Stimulated activated memory B cell treated with anti-CD40 and anti-IgM and Interleukin-4, amounts not matched to agents 10 μg/mL and 1 μg/mL and 100 μg/mL, for 72 hours (primary cell): Measurements from ENCODE around the gene PHOSPHO2.
"Not testable (repeated sequence)": the region's sequence is repeated elsewhere in the genome, so short reads cannot be mapped to it uniquely, and the experiment has no call there.

Source experiments
- ATAC-seq: fragments of 150-1000 bp; cut with Tn5 transposase; 2 replicates; pipeline ENCODE4 v1.10.0; 2021
- H3K27ac Mint-ChIP-seq: one replicate; pipeline ENCODE4 v1.8.0; 2022; ENCODE audit warnings: mild to moderate bottlenecking, mixed read lengths
- H3K27me3 Mint-ChIP-seq: one replicate; pipeline ENCODE4 v1.8.0; 2022; ENCODE audit warnings: mixed read lengths
- H3K36me3 Mint-ChIP-seq: one replicate; pipeline ENCODE4 v1.8.0; 2022; ENCODE audit warnings: mixed read lengths
- H3K4me1 Mint-ChIP-seq: one replicate; pipeline ENCODE4 v1.8.0; 2022; ENCODE audit warnings: mixed read lengths
- H3K4me3 Mint-ChIP-seq: one replicate; pipeline ENCODE4 v1.8.0; 2022; ENCODE audit warnings: mild to moderate bottlenecking, moderate library complexity, mixed read lengths
- H3K9me3 Mint-ChIP-seq: one replicate; pipeline ENCODE4 v1.8.0; 2022; ENCODE audit warnings: mixed read lengths

PHOSPHO2 gene

GRCh38 chr2:169672406-169672805, 21.9 kb upstream of the PHOSPHO2 start:
- H3K4me3 Mint-ChIP-seq, result no peak overlapping the region
- H3K36me3 Mint-ChIP-seq, result no peaks in the 10 kb centered on the region
- H3K27ac Mint-ChIP-seq, result no peak overlapping the region
- H3K27me3 Mint-ChIP-seq, result peaks cover 52% of the 10 kb centered on the region
- no peak for ATAC-seq
- no peaks in the 10 kb centered on the region for H3K9me3 Mint-ChIP-seq
- H3K4me1 Mint-ChIP-seq, result no peaks in the 10 kb centered on the region

- no peak overlapping the region for H3K27ac Mint-ChIP-seq
- H3K36me3 Mint-ChIP-seq, result no peaks in the 10 kb centered on the region
- no peak overlapping the region for H3K4me3 Mint-ChIP-seq
- H3K9me3 Mint-ChIP-seq, result no peaks in the 10 kb centered on the region
- peaks cover 52% of the 10 kb centered on the region for H3K27me3 Mint-ChIP-seq
- H3K4me1 Mint-ChIP-seq, result no peaks in the 10 kb centered on the region
- no peak for ATAC-seq
Observed at GRCh38 chr2:169673106-169673505, 21.2 kb upstream of the PHOSPHO2 start.

GRCh38 chr2:169673921-169674320, 20.3 kb upstream of the PHOSPHO2 start:
- H3K27me3 Mint-ChIP-seq, result peaks cover 48% of the 10 kb centered on the region
- no peak overlapping the region for H3K27ac Mint-ChIP-seq
- H3K4me3 Mint-ChIP-seq, result no peak overlapping the region
- no peaks in the 10 kb centered on the region for H3K36me3 Mint-ChIP-seq
- no peak for ATAC-seq
- no peaks in the 10 kb centered on the region for H3K4me1 Mint-ChIP-seq
- no peaks in the 10 kb centered on the region for H3K9me3 Mint-ChIP-seq

GRCh38 chr2:169676357-169676756, 17.9 kb upstream of the PHOSPHO2 start:
- no peak overlapping the region for H3K27ac Mint-ChIP-seq
- no peak overlapping the region for H3K4me3 Mint-ChIP-seq
- ATAC-seq, result no peak
- H3K36me3 Mint-ChIP-seq, result no peaks in the 10 kb centered on the region
- peaks cover 40% of the 10 kb centered on the region for H3K27me3 Mint-ChIP-seq
- no peaks in the 10 kb centered on the region for H3K4me1 Mint-ChIP-seq
- H3K9me3 Mint-ChIP-seq, result peaks cover 5% of the 10 kb centered on the region

- Mint-ChIP-seq H3K27ac (no peak overlapping the region), H3K36me3 (no peaks in the 10 kb centered on the region), H3K9me3 (peaks cover 5% of the 10 kb centered on the region), H3K4me3 (no peak overlapping the region), H3K4me1 (no peaks in the 10 kb centered on the region), H3K27me3 (peaks cover 40% of the 10 kb centered on the region)
- no peak for ATAC-seq
Observed at GRCh38 chr2:169676850-169677249, 17.4 kb upstream of the PHOSPHO2 start.

- peaks cover 5% of the 10 kb centered on the region for H3K9me3 Mint-ChIP-seq
- no peaks in the 10 kb centered on the region for H3K36me3 Mint-ChIP-seq
- no peaks in the 10 kb centered on the region for H3K4me1 Mint-ChIP-seq
- no peaks in the 10 kb centered on the region for H3K27me3 Mint-ChIP-seq
- no peak for ATAC-seq
- no peak overlapping the region for H3K27ac Mint-ChIP-seq
- H3K4me3 Mint-ChIP-seq, result no peak overlapping the region
Observed at GRCh38 chr2:169683054-169683424, 11.2 kb upstream of the PHOSPHO2 start.

- Mint-ChIP-seq H3K36me3 (peaks cover 3% of the 10 kb centered on the region), H3K4me3 (no peak overlapping the region), H3K4me1 (no peaks in the 10 kb centered on the region), H3K27me3 (peaks cover 4% of the 10 kb centered on the region), H3K27ac (no peak overlapping the region), H3K9me3 (peaks cover 9% of the 10 kb centered on the region)
- no peak for ATAC-seq
Observed at GRCh38 chr2:169683425-169684134, 10.7 kb upstream of the PHOSPHO2 start.

- peaks cover 12% of the 10 kb centered on the region for H3K9me3 Mint-ChIP-seq
- H3K4me3 Mint-ChIP-seq, result no peak overlapping the region
- H3K27ac Mint-ChIP-seq, result no peak overlapping the region
- peaks cover 9% of the 10 kb centered on the region for H3K27me3 Mint-ChIP-seq
- no peak for ATAC-seq
- H3K36me3 Mint-ChIP-seq, result peaks cover 7% of the 10 kb centered on the region
- H3K4me1 Mint-ChIP-seq, result no peaks in the 10 kb centered on the region
Observed at GRCh38 chr2:169684135-169684565, 10.1 kb upstream of the PHOSPHO2 start.

- not testable (repeated sequence) for H3K27ac Mint-ChIP-seq, H3K4me1 Mint-ChIP-seq, ATAC-seq, H3K4me3 Mint-ChIP-seq, H3K36me3 Mint-ChIP-seq, H3K27me3 Mint-ChIP-seq
- H3K9me3 Mint-ChIP-seq, result peaks cover 12% of the 10 kb centered on the region
Observed at GRCh38 chr2:169684712-169685111, 9.6 kb upstream of the PHOSPHO2 start.

GRCh38 chr2:169686825-169687224, 7.4 kb upstream of the PHOSPHO2 start:
- not testable (repeated sequence) for ATAC-seq, H3K27ac Mint-ChIP-seq, H3K4me3 Mint-ChIP-seq, H3K4me1 Mint-ChIP-seq
- H3K36me3 Mint-ChIP-seq, result peaks cover 19% of the 10 kb centered on the region
- H3K9me3 Mint-ChIP-seq, result peaks cover 16% of the 10 kb centered on the region
- H3K27me3 Mint-ChIP-seq, result peaks cover 21% of the 10 kb centered on the region

- not testable (repeated sequence) for H3K4me3 Mint-ChIP-seq, H3K4me1 Mint-ChIP-seq
- peaks cover 30% of the 10 kb centered on the region for H3K27me3 Mint-ChIP-seq
Observed at GRCh38 chr2:169687943-169688342, 6.3 kb upstream of the PHOSPHO2 start.

GRCh38 chr2:169690958-169691357, 3.3 kb upstream of the PHOSPHO2 start:
- peaks cover 11% of the 10 kb centered on the region for H3K4me1 Mint-ChIP-seq
- no peak for ATAC-seq
- H3K9me3 Mint-ChIP-seq, result peaks cover 16% of the 10 kb centered on the region
- no peak overlapping the region for H3K27ac Mint-ChIP-seq
- H3K36me3 Mint-ChIP-seq, result peaks cover 19% of the 10 kb centered on the region
- peaks cover 30% of the 10 kb centered on the region for H3K27me3 Mint-ChIP-seq
- H3K4me3 Mint-ChIP-seq, result no peak overlapping the region

More at GRCh38 chr2:169687943-169688342, 6.3 kb upstream of the PHOSPHO2 start:
- H3K36me3 Mint-ChIP-seq, result peaks cover 19% of the 10 kb centered on the region
- ATAC-seq, H3K27ac Mint-ChIP-seq: not testable (repeated sequence)
- peaks cover 16% of the 10 kb centered on the region for H3K9me3 Mint-ChIP-seq

GRCh38 chr2:169692718-169693117, 1.6 kb upstream of the PHOSPHO2 start:
- H3K36me3 Mint-ChIP-seq, result peaks cover 24% of the 10 kb centered on the region
- H3K27ac Mint-ChIP-seq, result no peak overlapping the region
- H3K9me3 Mint-ChIP-seq, result peaks cover 16% of the 10 kb centered on the region
- H3K4me3 Mint-ChIP-seq, result no peak overlapping the region
- H3K27me3 Mint-ChIP-seq, result peaks cover 30% of the 10 kb centered on the region
- ATAC-seq, result no peak
- H3K4me1 Mint-ChIP-seq, result peaks cover 11% of the 10 kb centered on the region

- Mint-ChIP-seq H3K9me3 (peaks cover 14% of the 10 kb centered on the region), H3K27me3 (peaks cover 28% of the 10 kb centered on the region), H3K4me1 (peaks cover 11% of the 10 kb centered on the region), H3K27ac (peak overlapping the region; percentile 85), H3K36me3 (peaks cover 24% of the 10 kb centered on the region), H3K4me3 (peak overlapping the region; percentile 60)
- ATAC-seq, result no peak
Observed at GRCh38 chr2:169693360-169693759, 909 bp upstream of the PHOSPHO2 start.

GRCh38 chr2:169694894-169695260, 608 bp downstream of the PHOSPHO2 start:
- H3K9me3 Mint-ChIP-seq, result peaks cover 9% of the 10 kb centered on the region
- H3K36me3 Mint-ChIP-seq, result peaks cover 28% of the 10 kb centered on the region
- H3K4me1 Mint-ChIP-seq, result peaks cover 16% of the 10 kb centered on the region
- ATAC-seq, result no peak
- peak overlapping the region; percentile 90 for H3K4me3 Mint-ChIP-seq
- peaks cover 20% of the 10 kb centered on the region for H3K27me3 Mint-ChIP-seq
- H3K27ac Mint-ChIP-seq, result peak overlapping the region; percentile 85

- peaks cover 3% of the 10 kb centered on the region for H3K9me3 Mint-ChIP-seq
- H3K27me3 Mint-ChIP-seq, result peaks cover 11% of the 10 kb centered on the region
- H3K4me1 Mint-ChIP-seq, result peaks cover 17% of the 10 kb centered on the region
- ATAC-seq, result no peak
- H3K27ac Mint-ChIP-seq, result no peak overlapping the region
- H3K4me3 Mint-ChIP-seq, result no peak overlapping the region
- H3K36me3 Mint-ChIP-seq, result peaks cover 21% of the 10 kb centered on the region
Observed at GRCh38 chr2:169696381-169696780, 2.1 kb downstream of the PHOSPHO2 start.
